Stimulated activated CD4-positive, alpha-beta T cell treated with anti-CD3 and anti-CD28 coated beads, TNF-alpha, amount 100 ng/mL, for 24 hours (primary cell): ENCODE results near the gene MDK.

Source experiments
- DNase-seq, 3 experiments: peaks; one replicate each; pipeline ENCODE4 v3.0.0-alpha.2; 2020; ENCODE audit warnings: low read depth in 3 of 3

The MDK gene

GRCh38 chr11:46402957-46403902, 21.8 kb downstream of the MDK start:
- no peak for DNase-seq

GRCh38 chr11:46404476-46405017, 23.1 kb downstream of the MDK start:
- DNase-seq: no peak

- no peak for DNase-seq
These were observed 26.2 kb downstream of the MDK start for GRCh38 chr11:46407635-46408034.

DNA sequence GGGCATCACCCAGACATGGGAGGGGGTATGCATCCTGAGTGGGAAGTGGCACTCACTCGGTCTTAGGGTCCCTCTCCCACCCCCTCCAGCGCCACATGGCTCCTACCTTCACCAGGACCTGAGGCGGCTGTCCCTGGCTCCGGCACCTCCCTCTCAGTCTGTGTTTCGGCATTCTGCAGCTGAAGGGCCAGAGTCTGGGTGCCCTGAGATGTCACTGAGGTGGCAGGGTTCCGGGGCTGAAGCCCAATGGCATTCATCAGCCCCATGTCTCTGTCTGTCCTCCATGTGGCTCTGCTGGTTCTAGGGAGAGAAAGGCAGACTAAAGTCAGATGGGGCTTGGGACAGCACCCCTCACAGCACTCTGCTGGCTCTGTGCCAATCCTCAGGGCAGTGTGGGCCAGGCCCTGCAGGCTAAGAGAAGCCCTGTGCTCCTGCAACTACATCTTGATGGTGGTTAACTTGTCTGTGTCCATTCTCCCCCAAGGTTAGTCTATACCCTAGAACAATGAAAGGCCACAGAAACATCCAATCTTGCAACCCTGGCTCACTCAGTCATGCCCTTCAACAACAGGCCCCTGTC, 27.0 kb downstream of the MDK start:
- DNase-seq: no peak

GRCh38 chr11:46410021-46410420, 28.6 kb downstream of the MDK start:
- no peak for DNase-seq

DNA sequence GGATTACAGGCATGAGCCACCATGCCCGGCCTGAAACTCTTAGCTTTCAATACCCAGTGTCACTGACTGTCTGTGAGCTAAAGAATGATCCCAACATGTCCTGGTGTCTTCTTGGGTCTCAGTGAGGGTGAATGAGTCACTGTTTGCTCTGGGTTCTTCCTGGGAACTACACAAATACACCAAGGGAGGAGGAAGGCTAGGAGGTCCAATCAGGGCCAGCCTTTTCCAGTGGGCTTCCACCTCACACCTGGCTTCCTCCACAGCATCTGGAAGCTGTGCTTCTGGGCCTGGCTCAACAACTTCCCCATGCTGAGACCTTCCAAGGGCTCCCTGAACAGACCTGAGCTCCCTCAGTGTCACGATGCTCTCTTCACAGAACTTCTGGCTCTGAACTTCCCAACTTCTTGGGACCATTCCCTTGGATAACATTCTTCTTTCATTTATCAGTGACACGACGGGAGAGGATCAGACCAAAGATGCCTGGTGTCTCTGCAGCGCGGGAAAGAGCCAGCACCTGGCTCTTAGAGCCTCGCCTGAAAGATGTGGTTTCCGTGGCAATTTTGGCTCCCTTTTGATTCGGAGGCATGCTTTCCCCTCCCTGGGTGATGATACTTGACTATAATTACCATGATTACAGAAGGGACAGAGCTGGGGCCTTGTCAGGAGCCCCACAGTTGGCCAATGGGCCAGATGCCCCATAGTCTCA, 32.4 kb downstream of the MDK start:
- no peak for DNase-seq

DNA sequence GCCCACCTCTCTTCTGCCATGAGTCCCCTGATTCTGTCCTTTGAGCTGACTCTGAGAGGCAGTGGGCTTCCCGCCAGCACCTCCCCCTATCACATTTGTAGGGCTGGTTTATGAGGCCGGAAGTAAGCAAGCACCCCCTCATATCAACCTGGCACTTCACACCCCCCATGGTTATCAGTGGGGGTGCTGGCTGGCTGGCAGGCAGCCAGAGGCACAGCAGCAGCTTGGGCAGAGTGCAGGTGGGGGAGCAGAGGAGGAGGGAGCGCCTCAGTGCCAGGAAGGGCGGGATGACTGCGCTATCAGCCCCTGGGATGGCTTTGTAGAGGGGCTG, 33.0 kb downstream of the MDK start:
- DNase-seq: no peak

GRCh38 chr11:46414879-46415278, 33.4 kb downstream of the MDK start:
- no peak for DNase-seq

GRCh38 chr11:46417711-46418110, 36.2 kb downstream of the MDK start:
- no peak for DNase-seq

- DNase-seq: no peak
These were observed 37.3 kb downstream of the MDK start for GRCh38 chr11:46418751-46419150.

DNA sequence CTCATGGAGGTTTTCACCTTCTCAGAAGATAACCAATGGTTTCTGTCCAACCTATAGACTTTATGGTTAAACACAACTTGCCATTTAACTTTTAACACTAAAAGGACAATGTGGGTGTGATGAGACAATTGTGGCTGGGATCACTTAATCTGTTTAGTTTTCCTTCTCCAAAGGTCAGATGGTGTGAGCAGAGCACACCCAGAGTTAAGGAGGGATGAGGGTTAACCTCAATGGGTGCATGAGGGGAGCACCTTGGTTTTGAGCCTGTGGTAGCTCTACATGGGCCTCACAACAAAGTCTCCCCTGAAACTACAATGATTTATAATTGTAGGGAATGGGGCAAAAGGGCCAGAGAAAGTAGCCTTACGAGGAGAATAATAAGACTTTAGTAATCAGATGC, 39.0 kb downstream of the MDK start:
- no peak for DNase-seq

- no peak for DNase-seq
These were observed 39.9 kb downstream of the MDK start for GRCh38 chr11:46421257-46421880.

DNA sequence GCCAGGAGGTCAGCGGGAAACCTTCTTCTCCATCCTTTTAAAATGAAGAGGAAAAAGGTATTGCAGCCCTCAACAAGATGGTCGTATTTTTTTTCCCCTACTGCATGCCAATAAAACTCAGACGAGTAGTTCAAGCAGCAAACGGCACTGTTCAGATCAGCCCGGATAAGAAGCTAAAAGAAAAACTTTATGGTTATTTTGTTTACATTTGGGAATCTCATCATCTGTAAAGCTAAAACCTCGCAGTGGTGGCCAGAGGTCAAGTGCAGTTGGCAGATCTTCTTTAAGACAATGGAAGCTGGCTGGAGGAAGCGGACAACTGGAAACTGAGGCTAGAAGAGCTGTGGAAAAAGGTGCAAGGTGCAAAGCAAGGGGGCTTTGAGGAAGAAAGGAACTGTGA, 41.1 kb downstream of the MDK start:
- no peak for DNase-seq

DNA sequence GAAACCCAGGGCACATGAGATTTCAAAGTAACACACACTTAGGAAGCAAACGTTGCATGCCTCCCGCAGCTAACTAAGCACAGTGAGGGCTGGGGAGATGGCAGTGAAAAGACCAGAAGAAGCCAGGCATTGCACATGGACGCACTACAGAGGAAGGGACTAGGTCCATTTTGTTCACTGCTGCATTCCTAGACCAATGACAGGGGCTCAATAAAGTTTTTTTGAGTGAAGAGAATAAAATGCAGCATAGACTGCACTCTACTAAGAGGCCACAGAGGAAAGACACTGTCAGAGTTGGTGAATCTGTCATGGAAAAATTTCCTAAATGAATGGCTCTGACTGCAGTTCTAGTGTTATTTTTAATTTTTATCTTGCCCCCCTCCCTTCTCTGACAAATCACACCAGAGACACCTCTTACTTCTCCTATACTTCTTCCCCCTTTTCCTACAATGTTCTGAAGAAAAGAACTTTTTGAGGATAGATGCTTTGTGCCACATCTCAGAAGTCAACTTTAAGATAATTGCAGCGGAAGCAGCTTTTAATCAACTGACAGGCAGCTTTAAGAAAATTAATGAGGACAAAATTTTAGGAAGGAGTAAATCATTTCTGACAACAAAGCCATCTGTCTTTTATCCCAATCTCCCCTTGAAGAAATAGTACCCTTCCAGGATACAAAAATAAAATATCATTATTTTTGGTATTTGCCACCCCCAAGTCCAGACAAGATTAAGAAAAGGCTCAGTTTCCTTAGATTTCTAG, 44.9 kb downstream of the MDK start:
- DNase-seq: no peak

DNA sequence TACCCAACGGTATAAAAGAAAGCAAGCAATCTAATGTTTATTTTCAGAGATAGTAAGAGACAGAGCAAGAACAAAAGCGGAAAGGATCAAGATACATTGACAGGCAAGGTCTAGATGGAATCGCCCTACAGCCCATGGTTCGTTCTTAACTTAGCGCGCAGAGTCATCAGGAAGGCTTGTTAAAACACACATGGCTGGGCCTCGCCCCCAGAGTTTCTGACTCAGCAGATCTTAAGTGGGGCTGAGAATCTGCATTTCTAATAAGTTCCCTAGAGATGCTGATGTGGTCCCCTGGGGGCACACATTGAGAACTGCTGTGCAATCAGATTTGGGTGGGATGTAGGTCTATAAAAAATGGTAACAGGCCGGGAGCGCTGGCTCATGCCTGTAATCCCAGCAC, 45.9 kb downstream of the MDK start:
- no peak for DNase-seq

DNA sequence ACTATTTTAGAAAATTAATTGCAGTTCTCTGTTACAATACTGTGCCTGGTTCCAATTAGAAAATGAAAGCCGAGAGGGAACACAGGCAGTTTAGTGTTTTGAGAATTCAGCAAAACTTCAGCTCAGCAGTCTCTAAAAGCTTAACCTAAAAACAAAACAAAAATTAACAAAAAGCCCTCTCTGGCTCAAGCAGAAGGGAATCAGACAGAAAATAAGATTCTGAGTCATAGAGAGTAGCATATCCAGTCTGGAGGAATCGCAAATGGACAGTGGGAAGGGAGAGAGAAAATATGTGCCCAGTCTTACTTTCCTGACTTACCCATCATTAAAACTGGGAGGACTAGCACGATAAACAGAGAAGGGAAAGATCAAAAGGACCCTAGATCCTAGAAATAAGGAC, 48.2 kb downstream of the MDK start:
- no peak for DNase-seq

DNA sequence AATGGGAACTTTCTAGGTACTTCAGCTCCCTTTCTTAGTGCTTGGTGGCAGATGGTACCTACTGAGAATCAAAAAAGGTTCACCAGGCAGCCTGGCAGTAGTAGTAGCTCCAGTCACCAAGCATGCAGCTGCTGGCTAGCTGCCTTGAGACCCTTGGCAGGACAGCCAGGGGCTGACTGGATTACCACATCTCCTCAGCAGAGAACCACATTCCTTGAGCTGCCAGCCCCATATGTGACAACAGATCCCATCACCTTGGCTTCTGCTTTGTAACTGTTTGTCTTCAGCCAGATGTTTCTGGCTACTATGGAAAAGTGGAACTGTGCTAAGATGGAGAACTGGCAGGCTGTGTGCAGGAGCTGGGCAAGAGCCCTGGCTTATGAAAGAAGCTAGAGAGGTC, 49.7 kb downstream of the MDK start:
- no peak for DNase-seq
